Gastroesophageal sphincter (tissue), 4 donors: ENCODE results near the gene ERGIC2. TPM values are rescaled to one million over a fixed set of nuclear protein-coding genes. Genes with fewer than 3 reads are reported as not detected.

Experiments
- ATAC-seq: fragments of 150-250 bp; one replicate; pipeline ENCODE4 v1.9.1; 2016; ENCODE audit warnings: mild to moderate bottlenecking, moderate library complexity
- H3K27ac ChIP-seq, 4 donors: fragments of 200-600 bp; sonication (generic) in 3 of 4; 1 replicate in 3 of 4; 2 replicates in 1 of 4; pipeline ENCODE4 v1.5.1; 2016 to 2019
- H3K27me3 ChIP-seq: fragments of 200-600 bp; sonication (generic); one replicate; pipeline ENCODE4 v1.5.1; 2019
- H3K36me3 ChIP-seq, 2 donors: fragments of 200-600 bp; sonication (generic); one replicate each; pipeline ENCODE4 v1.5.1; 2019; ENCODE audit warnings: control low read depth in 1 of 2
- H3K4me1 ChIP-seq, 3 donors: fragments of 200-600 bp; sonication (generic); 1 replicate in 2 of 3; 2 replicates in 1 of 3; pipeline ENCODE4 v1.5.1; 2016 to 2019; ENCODE audit warnings: control low read depth in 2 of 3
- H3K4me3 ChIP-seq, 2 donors: fragments of 200-600 bp; sonication (generic); one replicate each; pipeline ENCODE4 v1.5.1; 2019; ENCODE audit warnings: mild to moderate bottlenecking in 1 of 2, moderate library complexity in 1 of 2
- H3K9me3 ChIP-seq, 3 donors: fragments of 200-600 bp; sonication (generic); one replicate each; pipeline ENCODE4 v1.5.1; 2017 to 2019; ENCODE audit warnings: control low read depth in 2 of 3
- EP300 ChIP-seq: sonication (generic); formaldehyde crosslinking; IDR thresholded peaks from one replicate; pipeline ENCODE4 v1.6.1; 2017; ENCODE audit warnings: antibody characterized with exemption, mild to moderate bottlenecking
- POLR2A ChIP-seq, 2 donors: fragments of 450-650 bp; IDR thresholded peaks; one replicate each; pipeline ENCODE4 v1.6.1; 2017; ENCODE audit warnings: antibody characterized with exemption in 2 of 2, mild to moderate bottlenecking in 2 of 2, moderate library complexity in 1 of 2
- POLR2AphosphoS5 ChIP-seq: sonication (generic); formaldehyde crosslinking; IDR thresholded peaks from one replicate; pipeline ENCODE4 v1.6.1; 2017; ENCODE audit warnings: antibody characterized with exemption
- WGBS, 2 donors: methylation state at CpG; one replicate each; pipeline ENCODE4 v1.1.5; 2018; ENCODE audit warnings: low coverage in 1 of 2; 5-methylcytosine and 5-hydroxymethylcytosine counted together
- total RNA-seq, 4 donors: library from RNA; depleted of rRNA; stranded (reverse); fragments of >200 nt; gene quantifications; one replicate each; pipeline ENCODE4 v1.1.0, GENCODE V29; 2016
- TF ChIP-seq, protein P1 (sequence below), 4 experiments: fragments of 200-600 bp in 2 of 4; fragments of 450-650 bp in 2 of 4; sonication (generic) in 1 of 4; IDR thresholded peaks; one replicate each; pipeline ENCODE4 v1.5.1; 2017 to 2019; ENCODE audit warnings: antibody characterized with exemption in 4 of 4, mild to moderate bottlenecking in 2 of 4, moderate library complexity in 2 of 4

Gene ERGIC2
- total RNA-seq, 4 donors from 2014 or later: 53.6 to 111 (median 71.4) TPM

DNA sequence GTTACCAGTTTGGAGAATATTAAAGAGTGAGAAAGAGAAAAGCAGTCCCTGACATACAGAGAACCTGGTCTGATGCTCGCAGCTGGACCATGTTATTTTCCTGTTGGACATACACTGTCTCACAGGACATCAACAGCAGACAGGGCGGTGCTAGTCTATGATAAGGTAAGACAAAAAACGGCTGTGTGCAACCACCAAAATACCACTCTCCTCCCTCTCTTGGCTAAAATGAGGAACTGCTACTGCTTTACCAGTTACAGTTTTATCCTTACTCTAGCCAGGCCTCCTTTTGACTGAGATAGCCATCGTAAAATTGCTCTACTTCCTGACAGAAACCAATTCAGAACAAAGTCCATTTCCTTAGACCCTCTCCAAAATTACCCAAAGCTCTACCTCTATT lies 47.0 kb upstream of the ERGIC2 start:
- WGBS, 2 donors: 48 to 63% methylated on average over 4 of the region's 4 CpGs
- no peak overlapping the region for H3K27ac ChIP-seq
- no peak overlapping the region for H3K4me3 ChIP-seq
- H3K27me3 ChIP-seq: no peaks in the 10 kb centered on the region
- ATAC-seq: no peak
- H3K9me3 ChIP-seq: no peaks in the 10 kb centered on the region
- no peaks in the 10 kb centered on the region for H3K4me1 ChIP-seq
- TF ChIP-seq POLR2AphosphoS5 (no peak), POLR2A (IDR thresholded peaks at IDR 0.05) (no peak)
- TF ChIP-seq, protein P1, sequence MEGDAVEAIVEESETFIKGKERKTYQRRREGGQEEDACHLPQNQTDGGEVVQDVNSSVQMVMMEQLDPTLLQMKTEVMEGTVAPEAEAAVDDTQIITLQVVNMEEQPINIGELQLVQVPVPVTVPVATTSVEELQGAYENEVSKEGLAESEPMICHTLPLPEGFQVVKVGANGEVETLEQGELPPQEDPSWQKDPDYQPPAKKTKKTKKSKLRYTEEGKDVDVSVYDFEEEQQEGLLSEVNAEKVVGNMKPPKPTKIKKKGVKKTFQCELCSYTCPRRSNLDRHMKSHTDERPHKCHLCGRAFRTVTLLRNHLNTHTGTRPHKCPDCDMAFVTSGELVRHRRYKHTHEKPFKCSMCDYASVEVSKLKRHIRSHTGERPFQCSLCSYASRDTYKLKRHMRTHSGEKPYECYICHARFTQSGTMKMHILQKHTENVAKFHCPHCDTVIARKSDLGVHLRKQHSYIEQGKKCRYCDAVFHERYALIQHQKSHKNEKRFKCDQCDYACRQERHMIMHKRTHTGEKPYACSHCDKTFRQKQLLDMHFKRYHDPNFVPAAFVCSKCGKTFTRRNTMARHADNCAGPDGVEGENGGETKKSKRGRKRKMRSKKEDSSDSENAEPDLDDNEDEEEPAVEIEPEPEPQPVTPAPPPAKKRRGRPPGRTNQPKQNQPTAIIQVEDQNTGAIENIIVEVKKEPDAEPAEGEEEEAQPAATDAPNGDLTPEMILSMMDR (IDR thresholded peaks at IDR 0.05): no peak
- H3K36me3 ChIP-seq: no peaks in the 10 kb centered on the region

DNA sequence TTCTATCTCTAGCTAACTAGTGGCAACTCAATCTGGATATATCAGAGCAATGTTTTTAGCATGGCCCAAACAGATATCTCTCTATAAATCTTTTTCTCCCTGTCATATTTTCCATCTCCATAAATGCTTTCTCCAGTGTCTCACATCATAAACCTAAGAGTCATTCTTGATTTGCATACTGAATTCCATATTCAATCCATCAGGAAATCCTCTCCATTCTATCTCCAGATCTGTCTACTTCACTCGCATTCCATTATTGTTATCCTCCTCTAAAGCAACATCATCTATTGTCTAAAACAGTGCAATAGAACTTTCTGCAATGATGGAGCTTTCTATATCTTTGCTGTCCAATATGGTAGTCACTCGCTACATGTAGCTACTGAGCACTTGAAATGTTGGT lies 45.5 kb upstream of the ERGIC2 start:
- H3K4me1 ChIP-seq: no peaks in the 10 kb centered on the region
- no peak overlapping the region for H3K4me3 ChIP-seq
- ATAC-seq: no peak
- no peak overlapping the region for H3K27ac ChIP-seq
- no peaks in the 10 kb centered on the region for H3K9me3 ChIP-seq
- no peaks in the 10 kb centered on the region for H3K27me3 ChIP-seq
- no peak for TF ChIP-seq EP300
- no peak for TF ChIP-seq POLR2AphosphoS5
- TF ChIP-seq, protein P1 (IDR thresholded peaks at IDR 0.05): no peak
- no peaks in the 10 kb centered on the region for H3K36me3 ChIP-seq
- WGBS, 2 donors: 83 to 93% methylated on average over 2 of the region's 2 CpGs

DNA sequence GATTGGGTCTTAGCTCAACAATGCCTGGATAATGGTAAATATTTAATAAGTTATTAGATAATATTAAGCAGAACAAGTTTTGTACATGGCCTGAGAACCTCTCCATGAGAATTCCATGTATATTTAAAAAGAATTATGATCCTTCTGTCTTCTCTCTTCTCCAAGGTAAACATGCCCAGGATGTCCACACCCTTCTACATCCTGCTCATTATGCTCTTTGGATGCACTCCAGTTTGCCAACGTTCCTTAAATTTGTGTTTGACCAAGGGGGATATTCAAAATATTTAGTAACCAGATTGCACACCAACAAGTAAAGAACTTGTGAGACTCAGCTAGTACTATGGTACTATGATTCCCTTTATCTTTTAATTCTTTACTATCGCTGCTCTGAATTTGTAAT lies 44.8 kb upstream of the ERGIC2 start:
- TF ChIP-seq POLR2A (IDR thresholded peaks at IDR 0.05): no peak
- TF ChIP-seq POLR2AphosphoS5: no peak
- TF ChIP-seq, protein P1 (IDR thresholded peaks at IDR 0.05): no peak
- no peak for TF ChIP-seq EP300
- no peaks in the 10 kb centered on the region for H3K27me3 ChIP-seq
- no peaks in the 10 kb centered on the region for H3K36me3 ChIP-seq
- no peaks in the 10 kb centered on the region for H3K9me3 ChIP-seq
- 51 to 57% methylated on average over 2 of the region's 2 CpGs for WGBS, 2 donors
- H3K4me3 ChIP-seq: no peak overlapping the region
- H3K27ac ChIP-seq: no peak overlapping the region
- ATAC-seq: no peak
- no peaks in the 10 kb centered on the region for H3K4me1 ChIP-seq

DNA sequence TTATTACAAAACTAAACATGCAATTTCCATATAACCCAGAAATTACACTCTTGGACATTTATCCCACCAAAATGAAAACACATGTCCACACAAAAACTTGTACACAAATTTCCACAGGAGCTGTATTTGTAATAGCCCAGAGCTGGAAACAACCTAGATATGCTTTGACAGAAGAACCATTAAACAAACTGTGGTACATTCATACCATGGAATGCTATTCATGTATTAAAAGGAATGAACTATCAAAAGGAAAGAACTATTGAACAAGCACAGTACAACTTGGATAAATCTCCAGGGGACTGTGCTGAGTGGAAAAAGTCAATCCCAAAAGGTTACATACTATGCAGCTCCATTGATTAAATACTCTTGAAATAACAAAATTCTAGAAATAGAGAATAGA lies 35.8 kb upstream of the ERGIC2 start:
- H3K4me3 ChIP-seq: no peak overlapping the region
- no peaks in the 10 kb centered on the region for H3K36me3 ChIP-seq
- no peak overlapping the region for H3K27ac ChIP-seq
- H3K4me1 ChIP-seq: no peaks in the 10 kb centered on the region
- TF ChIP-seq EP300 (no peak), POLR2AphosphoS5 (no peak), POLR2A (IDR thresholded peaks at IDR 0.05) (no peak)
- TF ChIP-seq, protein P1 (IDR thresholded peaks at IDR 0.05): no peak
- H3K27me3 ChIP-seq: no peaks in the 10 kb centered on the region
- no peak for ATAC-seq
- H3K9me3 ChIP-seq: peaks cover 0 to 5% (median 0%) of the 10 kb centered on the region in 3 donors

DNA sequence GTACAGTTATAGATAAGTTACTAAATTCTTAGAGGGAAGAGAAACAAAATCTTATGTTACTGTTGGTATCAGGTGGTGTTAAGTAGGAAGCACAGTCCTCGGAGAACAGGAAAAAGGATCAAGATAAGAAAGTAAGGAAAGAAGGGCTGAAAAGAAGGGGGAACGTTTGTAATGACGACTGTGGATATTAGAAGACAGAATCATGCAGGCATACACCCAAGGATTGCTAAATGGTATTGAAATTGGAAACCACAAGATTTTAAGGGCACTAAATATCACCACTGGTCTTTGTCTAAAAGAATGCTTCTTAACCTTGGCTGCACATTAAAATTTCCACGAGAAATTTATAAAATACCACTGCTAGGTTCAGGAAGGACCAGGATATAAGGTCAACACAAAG lies 34.1 kb upstream of the ERGIC2 start:
- no peaks in the 10 kb centered on the region for H3K4me1 ChIP-seq
- H3K27me3 ChIP-seq: no peaks in the 10 kb centered on the region
- H3K4me3 ChIP-seq: no peak overlapping the region
- no peak overlapping the region for H3K27ac ChIP-seq
- TF ChIP-seq, protein P1 (IDR thresholded peaks at IDR 0.05): no peak
- TF ChIP-seq EP300: no peak
- TF ChIP-seq POLR2AphosphoS5: no peak
- no peaks in the 10 kb centered on the region for H3K36me3 ChIP-seq
- H3K9me3 ChIP-seq: peaks cover 0 to 6% (median 0%) of the 10 kb centered on the region in 3 donors
- 46 to 63% methylated on average over 4 of the region's 4 CpGs for WGBS, 2 donors
- ATAC-seq: no peak
